ENCODE data around the gene NEK8.
"Not testable (repeated sequence)": the region's sequence is repeated elsewhere in the genome, so short reads cannot be mapped to it uniquely, and the experiment has no call there.

NEK8 gene

GRCh38 chr17:28726226-28726626, 2.4 kb upstream of the NEK8 start, which contains the start of gene TLCD1:
Gene TLCD1, minus strand, starts transcription at chr17:28726233. Its CDS starts 136 bp downstream, at chr17:28726097.
- DNase-seq = peak; percentile 66

GRCh38 chr17:28726627-28727491, 1.7 kb upstream of the NEK8 start:
- peak; percentile 93 for DNase-seq

GRCh38 chr17:28729950-28730330, 1.4 kb downstream of the NEK8 start:
- no peak for DNase-seq

GRCh38 chr17:28733346-28733745, 4.8 kb downstream of the NEK8 start:
- no peak for DNase-seq

- DNase-seq = no peak
Observed at GRCh38 chr17:28734712-28735241, 6.2 kb downstream of the NEK8 start.

- no peak for DNase-seq
Observed at GRCh38 chr17:28735242-28735722, 6.7 kb downstream of the NEK8 start.

- not testable (repeated sequence) for DNase-seq
Observed at GRCh38 chr17:28735913-28736769, 7.6 kb downstream of the NEK8 start.

GRCh38 chr17:28737316-28737715, 8.7 kb downstream of the NEK8 start:
- no peak for DNase-seq

- DNase-seq = no peak
Observed at GRCh38 chr17:28737770-28738679, 9.4 kb downstream of the NEK8 start.

- DNase-seq = no peak
Observed at GRCh38 chr17:28738680-28739384, 10.2 kb downstream of the NEK8 start.

GRCh38 chr17:28740406-28741357, 12.1 kb downstream of the NEK8 start:
- no peak for DNase-seq

- no peak for DNase-seq
Observed at GRCh38 chr17:28741358-28742349, 13.1 kb downstream of the NEK8 start.

- peak; percentile 87 for DNase-seq
Observed at GRCh38 chr17:28743243-28744103, 14.9 kb downstream of the NEK8 start, which contains the start of gene TRAF4. Gene TRAF4, plus strand, starts transcription at chr17:28744011. Its CDS starts 102 bp downstream, at chr17:28744113.

- peak; percentile 42 for DNase-seq
Observed at GRCh38 chr17:28744104-28744971, 15.8 kb downstream of the NEK8 start.

- DNase-seq = peak; percentile 48
Observed at GRCh38 chr17:28744972-28745785, 16.6 kb downstream of the NEK8 start.
